ENCODE data around the gene PTBP2. TPM values are rescaled to one million over a fixed set of nuclear protein-coding genes. Genes with fewer than 3 reads are reported as not detected.
A peak's percentile ranks its signal among the peaks of the same experiment; 100 is the strongest.

PTBP2 gene
- total RNA-seq, 1 donor from 2014 or later: 29.7 TPM

- H3K27ac Mint-ChIP-seq (ENCODE audit: unreplicated experiment): no peak overlapping the region
- TF ChIP-seq CTCF (IDR thresholded peaks at IDR 0.05; ENCODE audit: unreplicated experiment): no peak
- H3K4me1 Mint-ChIP-seq (ENCODE audit: unreplicated experiment): no peaks in the 10 kb centered on the region
- H3K4me3 Mint-ChIP-seq (ENCODE audit: unreplicated experiment): no peak overlapping the region
- no peaks in the 10 kb centered on the region for H3K36me3 Mint-ChIP-seq (ENCODE audit: low read depth, unreplicated experiment)
- no peak for DNase-seq (ENCODE audit: low spot score)
- no peaks in the 10 kb centered on the region for H3K9me3 Mint-ChIP-seq (ENCODE audit: unreplicated experiment)
- no peaks in the 10 kb centered on the region for H3K27me3 Mint-ChIP-seq (ENCODE audit: unreplicated experiment)
These were observed 103.6 kb downstream of the PTBP2 start for GRCh38 chr1:96825231-96825630.

DNA sequence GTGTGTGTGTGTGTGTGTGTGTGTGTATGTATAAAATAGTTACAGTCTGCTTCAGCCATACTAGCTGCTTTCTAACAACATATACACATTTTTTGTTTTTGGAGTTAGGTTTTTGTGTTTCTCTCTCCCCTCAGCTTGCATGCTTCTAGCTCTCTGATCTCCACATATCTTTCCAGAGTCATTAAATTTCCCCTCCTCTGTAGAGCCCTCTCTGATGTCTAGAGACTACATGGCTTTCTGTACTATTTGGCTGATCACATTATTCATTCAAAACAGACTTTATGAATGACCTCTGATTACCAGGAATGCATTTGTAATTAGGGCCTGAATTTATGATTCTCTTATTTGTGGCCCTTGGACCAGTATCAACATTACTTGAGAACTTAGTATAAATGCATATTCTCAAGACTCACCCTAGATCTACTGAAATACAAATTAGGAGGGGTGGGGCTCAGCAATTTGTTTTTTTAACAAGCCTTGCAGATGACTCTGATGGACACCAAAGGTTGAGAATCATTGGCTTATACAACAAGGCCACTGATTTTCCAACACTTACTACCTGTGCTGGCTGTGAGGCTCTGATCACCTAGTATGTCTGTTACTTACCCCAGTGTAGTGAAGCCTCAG is 104.5 kb downstream of the PTBP2 start:
- DNase-seq (ENCODE audit: low spot score): no peak
- Mint-ChIP-seq H3K36me3 (ENCODE audit: low read depth, unreplicated experiment) (no peaks in the 10 kb centered on the region), H3K4me3 (ENCODE audit: unreplicated experiment) (no peak overlapping the region), H3K4me1 (ENCODE audit: unreplicated experiment) (no peaks in the 10 kb centered on the region), H3K27ac (ENCODE audit: unreplicated experiment) (no peak overlapping the region), H3K27me3 (ENCODE audit: unreplicated experiment) (no peaks in the 10 kb centered on the region), H3K9me3 (ENCODE audit: unreplicated experiment) (no peaks in the 10 kb centered on the region)
- no peak for TF ChIP-seq CTCF (IDR thresholded peaks at IDR 0.05; ENCODE audit: unreplicated experiment)

- no peak overlapping the region for H3K27ac Mint-ChIP-seq (ENCODE audit: unreplicated experiment)
- H3K27me3 Mint-ChIP-seq (ENCODE audit: unreplicated experiment): no peaks in the 10 kb centered on the region
- H3K36me3 Mint-ChIP-seq (ENCODE audit: low read depth, unreplicated experiment): no peaks in the 10 kb centered on the region
- peaks cover 10% of the 10 kb centered on the region for H3K4me1 Mint-ChIP-seq (ENCODE audit: unreplicated experiment)
- DNase-seq (ENCODE audit: low spot score): no peak
- H3K9me3 Mint-ChIP-seq (ENCODE audit: unreplicated experiment): no peaks in the 10 kb centered on the region
- no peak overlapping the region for H3K4me3 Mint-ChIP-seq (ENCODE audit: unreplicated experiment)
- no peak for TF ChIP-seq CTCF (IDR thresholded peaks at IDR 0.05; ENCODE audit: unreplicated experiment)
These were observed 111.8 kb downstream of the PTBP2 start for GRCh38 chr1:96833376-96833775.

DNA sequence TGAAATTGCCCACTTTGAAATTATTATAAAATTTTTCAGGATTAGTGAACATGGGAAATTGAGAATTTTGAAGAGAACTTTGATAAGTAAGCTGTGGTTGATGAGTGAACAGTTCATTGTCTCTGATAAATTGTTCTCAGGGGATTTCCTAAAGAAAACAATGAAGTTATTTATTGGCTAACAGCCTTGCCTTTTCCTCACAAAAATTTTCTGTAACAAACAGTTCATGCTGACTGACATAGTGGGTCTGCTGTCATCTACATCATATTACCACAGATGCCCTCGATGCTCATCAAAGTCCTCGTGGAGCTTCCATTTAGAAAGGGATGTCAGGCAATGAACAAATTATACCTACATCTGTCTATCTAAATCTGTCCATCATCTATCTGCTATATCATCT is 113.4 kb downstream of the PTBP2 start:
- Mint-ChIP-seq H3K36me3 (ENCODE audit: low read depth, unreplicated experiment) (no peaks in the 10 kb centered on the region), H3K4me3 (ENCODE audit: unreplicated experiment) (no peak overlapping the region), H3K27me3 (ENCODE audit: unreplicated experiment) (no peaks in the 10 kb centered on the region), H3K9me3 (ENCODE audit: unreplicated experiment) (no peaks in the 10 kb centered on the region), H3K27ac (ENCODE audit: unreplicated experiment) (no peak overlapping the region), H3K4me1 (ENCODE audit: unreplicated experiment) (peaks cover 10% of the 10 kb centered on the region)
- DNase-seq (ENCODE audit: low spot score): no peak
- no peak for TF ChIP-seq CTCF (IDR thresholded peaks at IDR 0.05; ENCODE audit: unreplicated experiment)

DNA sequence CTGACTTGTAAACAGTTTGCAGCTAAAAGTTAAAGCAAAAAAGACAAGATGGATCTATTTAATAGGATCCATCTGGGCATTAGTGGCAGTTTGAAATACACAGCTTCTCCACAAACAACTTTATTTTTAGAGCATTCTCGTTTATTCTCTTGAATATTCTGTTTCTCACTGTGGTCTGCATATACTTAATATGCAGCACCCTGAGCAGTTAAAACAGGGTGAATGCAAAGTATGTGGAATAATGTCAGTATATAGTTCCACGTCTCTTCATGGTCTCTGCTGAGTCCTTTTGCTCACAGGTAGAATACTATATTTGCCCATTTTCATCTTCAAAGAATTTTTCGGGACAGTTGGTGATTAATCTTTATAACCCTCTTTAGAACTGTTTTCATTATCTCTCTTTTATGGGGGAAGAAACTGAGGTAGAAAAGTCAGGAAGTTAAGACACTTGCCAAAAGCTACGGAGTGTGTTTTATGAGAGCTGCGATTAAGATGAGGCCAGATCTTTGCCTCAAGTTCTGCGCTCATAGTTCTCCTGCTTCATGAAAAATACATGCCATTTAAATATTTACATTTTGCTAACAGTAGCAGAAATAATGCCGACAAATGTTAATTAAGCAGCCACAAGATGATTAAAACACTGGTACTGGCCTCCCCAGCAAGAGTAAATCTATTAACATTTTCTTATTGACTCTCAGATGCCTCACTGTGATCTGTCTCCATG is 115.6 kb downstream of the PTBP2 start:
- H3K36me3 Mint-ChIP-seq (ENCODE audit: low read depth, unreplicated experiment): no peaks in the 10 kb centered on the region
- peaks cover 10% of the 10 kb centered on the region for H3K4me1 Mint-ChIP-seq (ENCODE audit: unreplicated experiment)
- no peak overlapping the region for H3K4me3 Mint-ChIP-seq (ENCODE audit: unreplicated experiment)
- no peak for TF ChIP-seq CTCF (IDR thresholded peaks at IDR 0.05; ENCODE audit: unreplicated experiment)
- no peaks in the 10 kb centered on the region for H3K9me3 Mint-ChIP-seq (ENCODE audit: unreplicated experiment)
- H3K27me3 Mint-ChIP-seq (ENCODE audit: unreplicated experiment): no peaks in the 10 kb centered on the region
- no peak for DNase-seq (ENCODE audit: low spot score)
- peak overlapping the region; percentile 19 for H3K27ac Mint-ChIP-seq (ENCODE audit: unreplicated experiment)

Measured in endothelial cell (in vitro differentiated cells).